Psoas muscle (tissue), 8 donors: Measurements from ENCODE around the gene C12orf76. TPM values are rescaled to one million over a fixed set of nuclear protein-coding genes. Genes with fewer than 3 reads are reported as not detected.
A peak's percentile ranks its signal among the peaks of the same experiment; 100 is the strongest.
"Not testable (repeated sequence)": the region's sequence is repeated elsewhere in the genome, so short reads cannot be mapped to it uniquely, and the experiment has no call there.

Source experiments
- ATAC-seq, 4 donors: fragments of 200-7000 bp; cut with Tn5 transposase; one replicate each; pipeline ENCODE4 v1.9.1; 2020; ENCODE audit warnings: moderate library complexity in 3 of 4, mild to moderate bottlenecking in 2 of 4
- DNase-seq, 2 donors: peaks; one replicate each; pipeline ENCODE4 v3.0.0-alpha.2; 2020
- H3K27ac ChIP-seq: fragments of 200-600 bp; one replicate; pipeline ENCODE4 v1.8.0; 2022
- H3K27me3 ChIP-seq, 3 donors: fragments of 200-600 bp in 1 of 3; one replicate each; pipeline versions ENCODE4 v1.6.1 to v1.8.0; 2013 to 2022; ENCODE audit warnings: low read length in 2 of 3, mild to moderate bottlenecking in 2 of 3, moderate library complexity in 1 of 3; ENCODE audit not compliant: insufficient read depth in 3 of 3
- H3K36me3 ChIP-seq, 2 donors: fragments of 200-600 bp in 1 of 2; one replicate each; pipeline versions ENCODE4 v1.6.1 to v1.8.0; 2013 to 2022; ENCODE audit warnings: low read depth in 1 of 2, mild to moderate bottlenecking in 1 of 2, moderate library complexity in 1 of 2; ENCODE audit not compliant: insufficient read depth in 1 of 2
- H3K4me1 ChIP-seq: fragments of 200-600 bp; one replicate; pipeline ENCODE4 v1.8.0; 2022
- H3K4me3 ChIP-seq: fragments of 200-600 bp; one replicate; pipeline ENCODE4 v1.8.0; 2022; ENCODE audit warnings: mild to moderate bottlenecking
- H3K9me3 ChIP-seq: fragments of 200-600 bp; one replicate; pipeline ENCODE4 v1.8.0; 2022
- CTCF ChIP-seq: fragments of 200-600 bp; IDR thresholded peaks from one replicate; pipeline ENCODE4 v1.8.0; 2022; ENCODE audit warnings: antibody characterized with exemption
- WGBS, 3 donors: extraction: QIAGEN DNeasy Blood & Tissue Kit; methylation state at CpG; one replicate each; pipeline versions ENCODE4 v1.1.6 to v1.1.7; 2013; 5-methylcytosine and 5-hydroxymethylcytosine counted together
- intact Hi-C, 2 donors: fragments of 100-400 bp; cut with DNase I; formaldehyde crosslinking; loops; one replicate each; pipeline versions ENCODE4 v1.11.0 to v1.14.2; 2022
- polyA plus RNA-seq, 3 donors: library from polyadenylated mRNA; stranded (reverse); fragments of 200-250 nt; gene quantifications; one replicate each; pipeline ENCODE4 v1.2.3, GENCODE V29; 2013
- total RNA-seq, 4 donors: library from RNA; stranded (reverse); fragmentation: NEBNext Ultra II Directional in 2 of 4; extraction: Animal tissue kit (Norgen Biotek cat#: 25700) in 2 of 4; gene quantifications; one replicate each; pipeline versions ENCODE4 v1.2.1 to v1.2.4, GENCODE V29; 2021 to 2023
- donor health status: healthy with polysubstance abuse.
- donor health status: DM: no; HTN: no; CAD: no; lungs with moderate emphysema.
- donor health status: Bipolar disorder and iron deficiency.
- donor health status: healthy.
- donor health status: DM: yes; HTN: yes; CAD: no.
- donor health status: DM: no; HTN: no; CAD: no.
- donor health status: DM: no; HTN: no; CAD: no.
- donor health status: DM: yes; HTN: yes; CAD: no.

Gene C12orf76
- total and polyA plus RNA-seq, 7 donors: 3.1 to 19.1 (median 7.4) TPM

GRCh38 chr12:110088936-110089335, 40.6 kb upstream of the C12orf76 start:
- 81 to 86% (median 81%) methylated on average over 5 of the region's 5 CpGs for WGBS, 3 donors
- ATAC-seq (peak in 1 of 4 donors; percentile 24), DNase-seq (no peak)
- peaks cover 0 to 4% (median 1%) of the 10 kb centered on the region in 3 donors for H3K27me3 ChIP-seq
- intact Hi-C loops: no loop called here
- H3K36me3 ChIP-seq: no peaks in the 10 kb centered on the region
- H3K9me3 ChIP-seq: no peaks in the 10 kb centered on the region
- H3K4me3 ChIP-seq: no peak overlapping the region
- no peaks in the 10 kb centered on the region for H3K4me1 ChIP-seq
- no peak for TF ChIP-seq CTCF
- no peak overlapping the region for H3K27ac ChIP-seq

- H3K27ac ChIP-seq, intact Hi-C loops: not testable (repeated sequence)
- 84 to 89% (median 85%) methylated on average over 6 of the region's 6 CpGs for WGBS, 3 donors
Observed at GRCh38 chr12:110088216-110088615, 39.9 kb upstream of the C12orf76 start.

GRCh38 chr12:110084314-110085015, 36.1 kb upstream of the C12orf76 start:
- Histone ChIP-seq H3K27me3 (no peaks in the 10 kb centered on the region), H3K4me3 (no peak overlapping the region), H3K27ac (no peak overlapping the region), H3K36me3 (no peaks in the 10 kb centered on the region), H3K4me1 (no peaks in the 10 kb centered on the region), H3K9me3 (no peaks in the 10 kb centered on the region)
- ATAC-seq (no peak), DNase-seq (no peak)
- TF ChIP-seq CTCF: no peak
- intact Hi-C loops: no loop called here
- 45 to 71% (median 69%) methylated on average over 4 of the region's 4 CpGs for WGBS, 3 donors

More at GRCh38 chr12:110088216-110088615, 39.9 kb upstream of the C12orf76 start:
- H3K4me1 ChIP-seq, DNase-seq, ATAC-seq, H3K27me3 ChIP-seq, H3K36me3 ChIP-seq, H3K4me3 ChIP-seq, H3K9me3 ChIP-seq: not testable (repeated sequence)

- H3K4me3 ChIP-seq: no peak overlapping the region
- no peak for ATAC-seq
- intact Hi-C loops: no loop called here
- H3K9me3 ChIP-seq: no peaks in the 10 kb centered on the region
- no peak overlapping the region for H3K27ac ChIP-seq
- no peaks in the 10 kb centered on the region for H3K4me1 ChIP-seq
- no peaks in the 10 kb centered on the region for H3K27me3 ChIP-seq
- 83 to 91% (median 87%) methylated on average over 7 of the region's 7 CpGs for WGBS, 3 donors
- no peak for DNase-seq
- TF ChIP-seq CTCF: no peak
- no peaks in the 10 kb centered on the region for H3K36me3 ChIP-seq
Observed at GRCh38 chr12:110080410-110080809, 32.1 kb upstream of the C12orf76 start.

- WGBS, 3 donors: 81 to 82% (median 82%) methylated on average over 24 of the region's 24 CpGs
- intact Hi-C loops: no loop called here
Observed at GRCh38 chr12:110079477-110080400, 31.4 kb upstream of the C12orf76 start.

More at GRCh38 chr12:110079477-110080400, 31.4 kb upstream of the C12orf76 start:
- no peak overlapping the region for H3K4me3 ChIP-seq
- no peaks in the 10 kb centered on the region for H3K27me3 ChIP-seq
- DNase-seq (peak; percentile 34 to 62), ATAC-seq (peak in 1 of 4 donors; percentile 24)
- H3K4me1 ChIP-seq: no peaks in the 10 kb centered on the region
- no peak for TF ChIP-seq CTCF
- no peaks in the 10 kb centered on the region for H3K36me3 ChIP-seq
- H3K27ac ChIP-seq: no peak overlapping the region
- H3K9me3 ChIP-seq: no peaks in the 10 kb centered on the region
